ENCODE measurements around the gene FCER1G. TPM values are rescaled to one million over a fixed set of nuclear protein-coding genes. Genes with fewer than 3 reads are reported as not detected.

FCER1G gene
- polyA plus RNA-seq, 1 donor, result 35.9 TPM

DNA sequence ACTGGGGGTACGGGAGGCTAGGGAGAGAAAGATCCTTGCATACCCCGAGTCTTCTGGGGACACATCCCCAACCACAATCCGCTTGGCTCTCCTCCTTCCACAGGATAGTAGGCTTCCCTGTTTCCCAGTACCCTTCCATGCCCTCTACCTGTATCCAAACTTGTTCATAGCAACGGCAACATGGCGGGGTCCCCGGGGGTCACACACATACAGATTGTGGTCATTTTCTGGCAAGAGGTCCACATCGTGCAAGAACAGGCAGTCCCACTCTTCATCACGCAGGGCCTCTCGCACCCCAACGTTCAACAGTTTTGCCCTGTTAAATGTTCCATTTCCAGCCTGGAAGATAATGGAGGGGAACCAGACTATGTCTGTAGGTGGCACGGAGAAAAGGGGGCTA is 41.4 kb upstream of the FCER1G start:
- Histone ChIP-seq H3K4me3 (ENCODE audit: low read length) (no peak overlapping the region), H3K36me3 (ENCODE audit: control insufficient read depth, insufficient read depth, low read length) (peaks cover 63% of the 10 kb centered on the region), H3K27ac (ENCODE audit: low read length) (no peak overlapping the region), H3K27me3 (ENCODE audit: control insufficient read depth, insufficient read depth, low read length) (no peaks in the 10 kb centered on the region), H3K9me3 (ENCODE audit: control insufficient read depth, low read depth, low read length) (no peaks in the 10 kb centered on the region), H3K4me1 (ENCODE audit: control insufficient read depth, insufficient read depth, low read length) (peaks cover 12% of the 10 kb centered on the region)
- no CpG with 5 or more reads among the region's 11 CpGs for WGBS (ENCODE audit: insufficient coverage, low lambda C conversion rate)
- DNase-seq, result no peak

DNA sequence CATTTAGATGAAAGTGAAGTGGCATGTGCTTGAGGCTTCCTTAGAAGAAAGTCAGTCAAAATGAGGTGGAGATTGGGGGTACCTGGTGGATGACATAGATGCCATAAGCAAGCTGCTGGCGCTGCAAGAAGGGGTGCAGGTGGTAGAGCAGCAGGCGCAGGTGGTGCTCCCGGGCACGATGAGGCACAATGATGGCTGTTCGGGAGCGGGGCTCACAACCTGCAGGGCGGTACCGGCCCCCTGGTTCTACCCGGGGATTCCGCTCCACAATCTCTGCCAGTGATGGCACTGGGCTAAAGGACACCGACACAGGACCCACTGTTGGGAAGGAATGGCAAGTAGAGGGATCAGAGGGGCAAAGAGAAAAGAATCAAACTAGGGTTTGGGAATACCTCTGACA is 40.2 kb upstream of the FCER1G start:
- H3K27ac ChIP-seq (ENCODE audit: low read length), result no peak overlapping the region
- H3K4me3 ChIP-seq (ENCODE audit: low read length), result no peak overlapping the region
- peaks cover 12% of the 10 kb centered on the region for H3K4me1 ChIP-seq (ENCODE audit: control insufficient read depth, insufficient read depth, low read length)
- peaks cover 52% of the 10 kb centered on the region for H3K36me3 ChIP-seq (ENCODE audit: control insufficient read depth, insufficient read depth, low read length)
- WGBS (ENCODE audit: insufficient coverage, low lambda C conversion rate), result no CpG with 5 or more reads among the region's 11 CpGs
- H3K27me3 ChIP-seq (ENCODE audit: control insufficient read depth, insufficient read depth, low read length), result no peaks in the 10 kb centered on the region
- DNase-seq, result no peak
- H3K9me3 ChIP-seq (ENCODE audit: control insufficient read depth, low read depth, low read length), result no peaks in the 10 kb centered on the region

DNA sequence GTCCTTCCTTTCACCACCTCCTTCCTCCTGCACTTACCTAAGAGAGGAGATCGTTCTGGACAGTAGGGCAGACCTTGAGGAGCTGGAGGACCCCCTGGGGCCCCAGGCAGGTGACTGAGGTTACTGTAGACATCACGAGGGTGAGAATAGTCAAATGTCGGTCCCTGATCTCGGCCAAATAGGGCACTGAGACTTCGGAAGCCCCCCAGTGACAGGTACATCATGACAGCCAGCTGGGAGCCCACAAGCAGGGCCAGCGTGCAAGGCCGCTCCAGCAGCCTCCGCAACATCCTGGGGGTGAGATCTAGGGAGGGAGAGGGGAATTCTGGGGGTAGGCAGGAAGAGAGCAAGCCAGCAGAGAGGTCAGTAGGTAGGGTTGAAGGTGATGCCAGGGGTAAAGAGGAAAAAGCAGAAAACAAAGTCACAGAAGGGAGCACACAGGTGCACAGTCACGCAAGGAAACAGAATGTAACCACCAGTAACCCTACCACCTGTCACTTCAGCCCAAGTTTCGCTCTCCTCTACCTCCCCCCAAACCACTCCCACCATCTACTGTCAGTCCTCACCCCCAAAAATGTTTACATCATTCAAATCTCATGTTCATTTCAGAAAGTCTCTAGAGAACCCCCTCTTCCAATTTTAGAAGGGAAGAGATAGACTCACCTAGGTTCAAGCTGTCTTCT is 39.2 kb upstream of the FCER1G start:
- H3K4me3 ChIP-seq (ENCODE audit: low read length), result peak overlapping the region; percentile 92
- no peak for DNase-seq
- no peaks in the 10 kb centered on the region for H3K9me3 ChIP-seq (ENCODE audit: control insufficient read depth, low read depth, low read length)
- H3K4me1 ChIP-seq (ENCODE audit: control insufficient read depth, insufficient read depth, low read length), result peaks cover 12% of the 10 kb centered on the region
- no peak overlapping the region for H3K27ac ChIP-seq (ENCODE audit: low read length)
- WGBS (ENCODE audit: insufficient coverage, low lambda C conversion rate), result no CpG with 5 or more reads among the region's 10 CpGs
- H3K27me3 ChIP-seq (ENCODE audit: control insufficient read depth, insufficient read depth, low read length), result no peaks in the 10 kb centered on the region
- H3K36me3 ChIP-seq (ENCODE audit: control insufficient read depth, insufficient read depth, low read length), result peaks cover 46% of the 10 kb centered on the region

DNA sequence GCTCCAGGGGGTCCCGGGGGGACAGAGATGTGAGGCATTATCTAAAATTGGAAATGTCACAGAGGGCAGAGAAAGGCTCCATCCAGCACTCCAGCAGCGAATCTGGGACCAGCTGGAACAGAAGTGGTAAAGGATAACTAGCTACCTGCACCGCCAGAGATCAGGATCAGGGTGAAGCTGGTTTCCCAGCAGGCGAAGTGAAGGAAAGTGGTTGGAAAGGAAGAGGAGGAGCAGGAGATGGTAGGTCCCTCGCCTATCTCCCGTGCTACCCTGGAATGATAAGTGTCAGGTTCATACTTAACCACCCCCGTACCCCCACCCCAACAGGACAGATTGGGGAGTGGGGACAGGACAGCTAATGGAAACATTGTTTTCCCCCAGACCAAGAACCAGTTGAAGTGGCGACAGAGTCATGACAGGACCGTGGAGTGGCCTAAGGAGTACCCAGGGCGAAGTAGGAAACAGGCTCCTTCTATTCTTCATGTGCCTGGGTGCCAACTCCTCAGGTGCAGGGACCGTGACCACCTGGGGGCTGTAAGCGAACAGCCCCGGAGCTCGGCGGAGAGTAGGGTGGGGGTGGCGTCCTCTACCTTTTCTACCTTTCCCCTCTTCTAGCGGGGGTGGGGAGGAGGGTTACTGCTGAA is 38.5 kb upstream of the FCER1G start:
- DNase-seq, result no peak
- peaks cover 12% of the 10 kb centered on the region for H3K4me1 ChIP-seq (ENCODE audit: control insufficient read depth, insufficient read depth, low read length)
- WGBS (ENCODE audit: insufficient coverage, low lambda C conversion rate), result 80% methylated on average over 1 of the region's 17 CpGs

DNA sequence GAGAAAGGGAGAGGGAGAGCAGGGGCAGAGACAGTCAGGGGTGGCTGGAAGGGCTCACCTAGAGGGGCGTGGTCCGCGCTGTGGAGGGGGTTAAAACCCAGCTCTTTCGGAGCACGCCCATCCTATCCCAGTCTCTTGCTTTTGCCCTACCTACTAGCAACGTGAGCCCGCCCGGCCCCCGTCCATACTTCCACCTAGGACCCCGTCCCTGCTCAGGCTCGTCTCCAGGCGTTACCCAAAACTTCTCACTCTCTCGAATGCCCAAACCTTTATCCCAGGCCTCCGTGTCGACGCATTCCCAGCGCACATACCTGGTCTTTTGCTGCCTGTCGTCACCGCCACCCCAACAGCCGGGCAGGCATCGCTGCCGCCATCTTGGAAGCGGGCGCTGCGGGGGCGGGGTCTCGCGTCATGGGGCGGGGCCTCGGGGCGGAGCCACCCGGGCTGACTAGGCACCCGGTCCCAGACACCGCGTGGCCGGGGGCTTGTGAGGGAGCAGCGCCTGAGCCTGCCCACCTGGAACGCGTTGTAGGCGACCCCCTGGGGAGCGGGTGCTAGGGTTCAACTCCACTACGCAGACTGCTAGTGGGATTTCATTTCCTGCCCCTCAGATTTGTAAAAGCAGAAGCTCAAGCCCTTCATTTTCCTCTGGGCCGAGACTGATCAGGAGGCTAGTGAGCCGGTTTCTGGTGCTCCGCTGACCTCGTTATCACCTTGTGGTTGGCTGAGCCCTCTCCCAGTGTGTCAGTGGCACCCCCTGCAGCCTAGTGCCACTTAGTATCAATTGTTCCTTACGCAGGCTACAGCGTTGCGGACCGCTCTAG is 37.8 kb upstream of the FCER1G start, which contains the start of gene B4GALT3:
B4GALT3 (minus strand) TSS at position 396 of the 824 bp plus-strand sequence. CDS start 1,447 bp downstream, outside the sequence.
- WGBS (ENCODE audit: insufficient coverage, low lambda C conversion rate), result no CpG with 5 or more reads among the region's 50 CpGs
- Histone ChIP-seq H3K36me3 (ENCODE audit: control insufficient read depth, insufficient read depth, low read length) (peaks cover 32% of the 10 kb centered on the region), H3K27me3 (ENCODE audit: control insufficient read depth, insufficient read depth, low read length) (no peaks in the 10 kb centered on the region), H3K9me3 (ENCODE audit: control insufficient read depth, low read depth, low read length) (no peaks in the 10 kb centered on the region), H3K27ac (ENCODE audit: low read length) (peak within 1 kb of the TSS; percentile 55), H3K4me1 (ENCODE audit: control insufficient read depth, insufficient read depth, low read length) (peaks cover 12% of the 10 kb centered on the region), H3K4me3 (ENCODE audit: low read length) (peak within 1 kb of the TSS; percentile 92)
- peak; percentile 62 to 91 for DNase-seq

More for the DNA sequence above, 38.5 kb upstream of the FCER1G start:
- Histone ChIP-seq H3K27ac (ENCODE audit: low read length) (peak overlapping the region; percentile 55), H3K9me3 (ENCODE audit: control insufficient read depth, low read depth, low read length) (no peaks in the 10 kb centered on the region), H3K4me3 (ENCODE audit: low read length) (peak overlapping the region; percentile 92), H3K36me3 (ENCODE audit: control insufficient read depth, insufficient read depth, low read length) (peaks cover 39% of the 10 kb centered on the region), H3K27me3 (ENCODE audit: control insufficient read depth, insufficient read depth, low read length) (no peaks in the 10 kb centered on the region)

DNA sequence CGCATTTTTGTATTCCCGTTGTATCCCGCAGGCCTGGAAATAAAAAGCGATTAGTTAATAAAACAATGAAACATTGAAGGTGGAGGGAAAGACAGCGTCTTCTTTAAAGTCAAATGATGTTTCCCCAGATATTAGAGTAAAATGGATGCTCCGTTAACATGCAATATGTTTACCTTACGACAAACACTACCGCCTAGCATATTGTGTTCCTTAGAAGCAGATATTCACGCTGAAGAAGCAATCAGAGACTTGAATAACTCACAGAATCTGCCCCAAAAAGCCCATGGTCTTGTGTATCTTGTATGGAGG is 37.2 kb upstream of the FCER1G start:
- H3K4me3 ChIP-seq (ENCODE audit: low read length), result peak overlapping the region; percentile 92
- H3K27ac ChIP-seq (ENCODE audit: low read length), result peak overlapping the region; percentile 55
- no peaks in the 10 kb centered on the region for H3K9me3 ChIP-seq (ENCODE audit: control insufficient read depth, low read depth, low read length)
- DNase-seq, result no peak
- 20% methylated on average over 1 of the region's 9 CpGs for WGBS (ENCODE audit: insufficient coverage, low lambda C conversion rate)
- peaks cover 12% of the 10 kb centered on the region for H3K4me1 ChIP-seq (ENCODE audit: control insufficient read depth, insufficient read depth, low read length)
- H3K36me3 ChIP-seq (ENCODE audit: control insufficient read depth, insufficient read depth, low read length), result peaks cover 26% of the 10 kb centered on the region
- H3K27me3 ChIP-seq (ENCODE audit: control insufficient read depth, insufficient read depth, low read length), result no peaks in the 10 kb centered on the region

DNA sequence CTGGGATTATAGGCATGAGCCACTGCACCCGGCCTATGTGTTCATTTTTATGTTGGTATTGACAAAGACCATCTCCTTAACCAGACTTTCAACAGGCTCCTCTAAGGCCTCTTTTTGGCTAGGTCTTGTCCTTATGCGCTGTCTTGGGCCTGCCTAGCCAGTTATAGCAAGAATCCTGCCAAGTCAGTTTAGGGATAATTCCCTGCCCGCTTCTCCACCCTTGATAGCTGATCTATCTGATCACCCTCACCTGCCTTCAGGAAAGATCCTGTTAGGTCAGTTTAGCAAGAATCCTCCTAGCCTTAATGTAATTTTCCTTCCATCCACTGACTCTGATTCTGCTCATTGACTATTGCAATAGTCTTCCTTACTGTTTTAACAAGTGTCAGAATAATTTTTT is 35.4 kb upstream of the FCER1G start:
- H3K27ac ChIP-seq (ENCODE audit: low read length), result no peak overlapping the region
- peaks cover 12% of the 10 kb centered on the region for H3K4me1 ChIP-seq (ENCODE audit: control insufficient read depth, insufficient read depth, low read length)
- no peaks in the 10 kb centered on the region for H3K27me3 ChIP-seq (ENCODE audit: control insufficient read depth, insufficient read depth, low read length)
- no peak for DNase-seq
- WGBS (ENCODE audit: insufficient coverage, low lambda C conversion rate), result no CpG with 5 or more reads among the region's 3 CpGs
- no peak overlapping the region for H3K4me3 ChIP-seq (ENCODE audit: low read length)
- no peaks in the 10 kb centered on the region for H3K9me3 ChIP-seq (ENCODE audit: control insufficient read depth, low read depth, low read length)
- peaks cover 12% of the 10 kb centered on the region for H3K36me3 ChIP-seq (ENCODE audit: control insufficient read depth, insufficient read depth, low read length)

DNA sequence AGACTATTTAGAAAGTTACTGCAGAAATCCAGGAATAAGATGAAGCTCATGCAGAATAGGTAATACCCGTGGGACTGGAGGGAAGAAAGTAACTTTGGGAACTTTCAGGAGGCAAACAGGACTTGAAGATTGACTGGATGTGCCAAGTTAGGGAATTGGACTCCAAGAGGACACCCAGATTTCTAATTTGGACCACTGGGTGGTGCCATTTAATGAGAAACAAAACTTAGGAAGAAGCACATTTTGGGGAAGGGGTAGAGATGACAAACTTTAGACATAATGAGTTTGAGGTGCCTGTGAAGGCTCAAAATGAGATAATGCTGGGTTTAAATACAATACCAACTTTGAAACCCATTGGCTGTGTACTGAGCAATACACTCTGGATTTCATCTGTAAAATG is 34.5 kb upstream of the FCER1G start:
- no peaks in the 10 kb centered on the region for H3K27me3 ChIP-seq (ENCODE audit: control insufficient read depth, insufficient read depth, low read length)
- DNase-seq, result no peak
- H3K36me3 ChIP-seq (ENCODE audit: control insufficient read depth, insufficient read depth, low read length), result peaks cover 3% of the 10 kb centered on the region
- H3K4me1 ChIP-seq (ENCODE audit: control insufficient read depth, insufficient read depth, low read length), result peaks cover 12% of the 10 kb centered on the region
- no peak overlapping the region for H3K27ac ChIP-seq (ENCODE audit: low read length)
- WGBS (ENCODE audit: insufficient coverage, low lambda C conversion rate), result no CpG with 5 or more reads among the region's 1 CpG
- H3K9me3 ChIP-seq (ENCODE audit: control insufficient read depth, low read depth, low read length), result no peaks in the 10 kb centered on the region
- no peak overlapping the region for H3K4me3 ChIP-seq (ENCODE audit: low read length)

DNA sequence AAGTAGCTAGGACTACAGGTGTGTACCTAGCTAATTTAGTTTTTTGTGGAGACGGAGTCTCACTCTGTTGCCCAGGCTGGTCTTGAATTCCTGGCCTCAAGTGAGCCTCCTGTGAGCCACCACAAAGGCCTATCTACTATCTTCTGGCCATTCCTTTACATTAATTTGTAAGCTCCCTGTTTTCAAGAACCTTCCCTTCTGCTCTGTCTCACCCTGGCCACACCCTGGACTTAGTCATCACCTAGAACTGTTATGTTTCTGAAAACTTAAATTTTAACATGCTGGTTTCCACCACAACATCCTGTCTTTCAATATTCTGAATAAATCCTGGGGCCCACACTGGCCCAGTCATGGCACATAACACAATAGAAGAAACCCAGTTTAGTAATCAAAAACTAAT is 32.9 kb upstream of the FCER1G start:
- no peaks in the 10 kb centered on the region for H3K36me3 ChIP-seq (ENCODE audit: control insufficient read depth, insufficient read depth, low read length)
- no CpG with 5 or more reads among the region's 1 CpG for WGBS (ENCODE audit: insufficient coverage, low lambda C conversion rate)
- peaks cover 4% of the 10 kb centered on the region for H3K4me1 ChIP-seq (ENCODE audit: control insufficient read depth, insufficient read depth, low read length)
- H3K27me3 ChIP-seq (ENCODE audit: control insufficient read depth, insufficient read depth, low read length), result no peaks in the 10 kb centered on the region
- H3K9me3 ChIP-seq (ENCODE audit: control insufficient read depth, low read depth, low read length), result no peaks in the 10 kb centered on the region
- DNase-seq, result no peak
- no peak overlapping the region for H3K4me3 ChIP-seq (ENCODE audit: low read length)
- no peak overlapping the region for H3K27ac ChIP-seq (ENCODE audit: low read length)

DNA sequence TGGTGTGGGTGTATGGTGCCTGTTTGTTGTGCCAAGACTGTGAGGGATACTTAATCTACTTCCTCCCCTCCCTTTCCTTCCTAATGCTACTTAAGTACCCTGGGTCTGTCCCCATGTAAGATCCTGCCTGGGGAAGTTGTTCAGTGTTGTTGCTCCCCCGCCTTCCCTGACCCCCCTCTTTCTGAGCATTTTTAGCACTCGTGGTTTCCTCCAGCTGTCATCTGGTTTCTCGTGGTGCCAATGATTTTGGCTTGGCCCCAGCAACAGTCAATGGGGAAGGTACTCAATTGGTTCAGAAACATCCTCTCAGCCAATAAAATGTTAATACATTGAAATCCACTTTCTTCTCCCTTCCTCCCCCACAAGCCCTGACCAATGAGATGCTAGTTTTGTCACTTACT is 29.8 kb upstream of the FCER1G start:
- no peaks in the 10 kb centered on the region for H3K27me3 ChIP-seq (ENCODE audit: control insufficient read depth, insufficient read depth, low read length)
- H3K9me3 ChIP-seq (ENCODE audit: control insufficient read depth, low read depth, low read length), result no peaks in the 10 kb centered on the region
- peak overlapping the region; percentile 30 for H3K27ac ChIP-seq (ENCODE audit: low read length)
- H3K4me1 ChIP-seq (ENCODE audit: control insufficient read depth, insufficient read depth, low read length), result no peaks in the 10 kb centered on the region
- H3K4me3 ChIP-seq (ENCODE audit: low read length), result no peak overlapping the region
- peak; percentile 49 to 59 for DNase-seq
- 30% methylated on average over 2 of the region's 3 CpGs for WGBS (ENCODE audit: insufficient coverage, low lambda C conversion rate)
- no peaks in the 10 kb centered on the region for H3K36me3 ChIP-seq (ENCODE audit: control insufficient read depth, insufficient read depth, low read length)
